ENCODE results near the gene CACTIN. TPM values are rescaled to one million over a fixed set of nuclear protein-coding genes. Genes with fewer than 3 reads are reported as not detected.
A peak's percentile ranks its signal among the peaks of the same experiment; 100 is the strongest.

Gene CACTIN
- total RNA-seq, 1 experiment from 2014 or later = 25.1 TPM

- no peak for DNase-seq (ENCODE audit: unreplicated experiment)
- Mint-ChIP-seq H3K27ac (ENCODE audit: low read depth, unreplicated experiment) (no peak overlapping the region), H3K27me3 (ENCODE audit: insufficient read depth, unreplicated experiment) (no peaks in the 10 kb centered on the region), H3K9me3 (ENCODE audit: unreplicated experiment) (no peaks in the 10 kb centered on the region), H3K4me1 (ENCODE audit: insufficient read depth, unreplicated experiment) (no peaks in the 10 kb centered on the region), H3K36me3 (ENCODE audit: insufficient read depth, unreplicated experiment) (peaks cover 16% of the 10 kb centered on the region), H3K4me3 (ENCODE audit: unreplicated experiment) (no peak overlapping the region)
- intact Hi-C loops (cut with micrococcal nuclease) = no loop called here
- ChIA-PET CTCF (interaction anchor here (0.6 to 0.7 kb wide), 3 partner anchors 25 to 975 kb away, joined by 3 to 5 read pairs (median 5); no protein-coding TSS in a partner anchor), POLR2A (interaction anchor here (0.6 kb wide), 1 partner anchor 313 kb away, joined by 5 read pairs; the partner anchor contains the start of gene DAPK3)
- no peak for TF ChIP-seq CTCF (IDR thresholded peaks at IDR 0.05; ENCODE audit: unreplicated experiment)
- BruUV-seq (replicated peaks) = no TSS peak
Measured at GRCh38 chr19:3658004-3658869, 31.6 kb upstream of the CACTIN start.

DNA sequence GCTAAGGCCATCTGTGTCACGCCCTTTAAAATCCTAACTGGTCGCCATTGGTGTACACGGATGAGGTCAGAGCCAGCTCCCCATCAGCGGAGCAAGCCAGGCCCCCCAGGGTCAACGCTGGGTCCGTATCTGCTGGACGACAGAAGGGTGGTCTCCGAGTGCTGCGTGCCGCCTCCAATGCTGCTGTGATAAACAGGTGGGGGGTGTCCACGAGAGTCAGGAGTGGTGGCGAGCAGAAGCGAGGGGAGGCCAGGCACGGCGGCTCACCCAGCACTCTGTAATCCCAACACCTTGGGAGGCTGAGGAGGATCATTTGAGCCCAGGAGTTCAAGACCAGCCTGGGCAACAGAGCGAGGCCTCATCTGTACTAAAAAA lies 30.8 kb upstream of the CACTIN start:
- no peaks in the 10 kb centered on the region for H3K27me3 Mint-ChIP-seq (ENCODE audit: insufficient read depth, unreplicated experiment)
- peaks cover 12% of the 10 kb centered on the region for H3K36me3 Mint-ChIP-seq (ENCODE audit: insufficient read depth, unreplicated experiment)
- CTCF ChIA-PET = interaction anchor here (0.6 to 3.0 kb wide), 4 partner anchors 9 to 976 kb away, joined by 3 to 18 read pairs (median 5); no protein-coding TSS in a partner anchor
- no peaks in the 10 kb centered on the region for H3K4me1 Mint-ChIP-seq (ENCODE audit: insufficient read depth, unreplicated experiment)
- BruUV-seq (replicated peaks) = no TSS peak
- intact Hi-C loops (cut with micrococcal nuclease) = no loop called here
- no peaks in the 10 kb centered on the region for H3K9me3 Mint-ChIP-seq (ENCODE audit: unreplicated experiment)
- no peak overlapping the region for H3K4me3 Mint-ChIP-seq (ENCODE audit: unreplicated experiment)
- no peak for TF ChIP-seq CTCF (IDR thresholded peaks at IDR 0.05; ENCODE audit: unreplicated experiment)
- no peak for DNase-seq (ENCODE audit: unreplicated experiment)
- POLR2A ChIA-PET = no interaction called here
- H3K27ac Mint-ChIP-seq (ENCODE audit: low read depth, unreplicated experiment) = no peak overlapping the region

DNA sequence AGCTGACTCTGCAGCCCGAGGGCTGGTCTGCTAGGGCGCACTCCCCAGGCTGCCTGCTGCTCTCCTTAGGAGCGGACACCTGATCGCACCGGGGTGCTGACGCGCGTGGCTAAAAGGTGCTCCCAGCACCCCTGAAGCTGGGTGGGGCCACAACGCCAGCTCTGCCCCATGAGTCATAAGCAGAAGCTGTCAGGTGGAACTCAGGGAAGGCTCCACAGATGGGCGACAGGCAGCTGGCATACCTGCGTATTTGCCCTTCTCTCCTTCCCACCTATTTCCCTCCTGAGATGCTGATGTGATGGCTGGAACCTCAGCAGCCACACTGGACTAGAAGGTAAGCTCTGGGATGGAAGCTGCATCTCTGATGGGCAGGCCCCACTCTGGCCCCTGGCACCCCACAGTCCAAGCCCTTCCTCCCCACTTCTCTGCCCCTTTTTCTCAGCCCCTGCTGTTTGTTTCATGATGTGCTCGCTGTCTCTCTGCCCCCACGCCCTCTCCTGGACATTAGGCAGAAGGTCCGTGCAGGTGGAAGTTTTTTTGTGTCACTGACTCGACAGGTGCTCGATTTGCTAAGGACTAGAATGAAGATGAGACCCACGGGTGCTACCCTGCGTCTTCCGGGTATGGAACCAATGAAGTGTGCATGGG lies 30.3 kb upstream of the CACTIN start:
- no peaks in the 10 kb centered on the region for H3K9me3 Mint-ChIP-seq (ENCODE audit: unreplicated experiment)
- H3K27ac Mint-ChIP-seq (ENCODE audit: low read depth, unreplicated experiment) = no peak overlapping the region
- no peak overlapping the region for H3K4me3 Mint-ChIP-seq (ENCODE audit: unreplicated experiment)
- no peaks in the 10 kb centered on the region for H3K4me1 Mint-ChIP-seq (ENCODE audit: insufficient read depth, unreplicated experiment)
- ChIA-PET CTCF (interaction anchor here (0.6 to 3.0 kb wide), 2 partner anchors 9 to 17 kb away, joined by 3 to 18 read pairs; no protein-coding TSS in a partner anchor), POLR2A (interaction anchor here (0.7 kb wide), 1 partner anchor 328 kb away, joined by 3 read pairs; no protein-coding TSS in a partner anchor)
- TF ChIP-seq CTCF (IDR thresholded peaks at IDR 0.05; ENCODE audit: unreplicated experiment) = no peak
- intact Hi-C loops (cut with micrococcal nuclease) = no loop called here
- no peaks in the 10 kb centered on the region for H3K27me3 Mint-ChIP-seq (ENCODE audit: insufficient read depth, unreplicated experiment)
- H3K36me3 Mint-ChIP-seq (ENCODE audit: insufficient read depth, unreplicated experiment) = peaks cover 16% of the 10 kb centered on the region
- peak; percentile 40 for DNase-seq (ENCODE audit: unreplicated experiment)
- BruUV-seq (replicated peaks) = no TSS peak
